ENCODE data around the gene ATXN7L2.

GRCh38 chr1:109503935-109504334 lies 20.2 kb downstream of the ATXN7L2 start:
- TF ChIP-seq CTCF (IDR thresholded peaks at IDR 0.05; ENCODE audit: low read depth, low read length, missing input control), result no peak
- TF ChIP-seq GABPA (IDR thresholded peaks at IDR 0.05 in 1 of 2, conservative IDR thresholded peaks at IDR 0.05 in 1 of 2), result no peak
- TF ChIP-seq TAF1 (conservative IDR thresholded peaks at IDR 0.05), result no peak
- no peak for TF ChIP-seq NR2F2 (IDR thresholded peaks at IDR 0.05)
- TF ChIP-seq JUND (IDR thresholded peaks at IDR 0.05), result no peak
- no peak for TF ChIP-seq HNF4G (IDR thresholded peaks at IDR 0.05)
- no peak for TF ChIP-seq REST (IDR thresholded peaks at IDR 0.05)
- no peak for TF ChIP-seq ZBTB33 (IDR thresholded peaks at IDR 0.05)

Measured in liver (tissue), 3 donors.